Caco-2 (cell line): ENCODE data around the gene CALU. TPM values are rescaled to one million over a fixed set of nuclear protein-coding genes. Genes with fewer than 3 reads are reported as not detected.

Experiments used
- BruUV-seq: library from RNA; stranded (reverse); fragments of 400-500 nt; replicated peaks from 2 replicates; lab custom pipeline; 2021; lab: Mats Ljungman, UMichigan
- CTCF ChIA-PET: fragments of 300-600 bp; sonication (Branson Sonifier 250); formaldehyde crosslinking; loops from one replicate; lab custom pipeline; 2022; ENCODE audit warnings: antibody characterized with exemption; lab: Charles Lee
- POLR2A ChIA-PET: fragments of 300-600 bp; sonication (Branson Sonifier 250); formaldehyde crosslinking; loops from one replicate; lab custom pipeline; 2022; ENCODE audit warnings: antibody characterized with exemption; lab: Charles Lee
- DNase-seq, 2 experiments: peaks; one replicate each; pipeline versions ENCODE4 v3.0.0 to v3.0.0-alpha.2; 2020 to 2022
- H3K27me3 ChIP-seq: replicated peaks from 2 replicates; pipeline ENCODE4 v1.6.0; 2011; ENCODE audit warnings: low read length; ENCODE audit not compliant: control insufficient read depth, insufficient read depth
- H3K36me3 ChIP-seq: 2 replicates; pipeline ENCODE4 v1.5.1; 2011; ENCODE audit warnings: low read length; ENCODE audit not compliant: control insufficient read depth, insufficient read depth
- H3K4me1 ChIP-seq: fragments of 250-450 bp; sonication (Bioruptor Pico); 2 replicates; pipeline ENCODE4 v1.5.1; 2020; ENCODE audit warnings: mild to moderate bottlenecking
- H3K4me3 ChIP-seq: 2 replicates; pipeline ENCODE4 v1.5.1; 2011; ENCODE audit warnings: low read depth, mild to moderate bottlenecking, control low read depth, low read length
- H3K9me3 ChIP-seq: fragments of 250-450 bp; sonication (Bioruptor Pico); 2 replicates; pipeline ENCODE4 v1.5.1; 2020; ENCODE audit warnings: mild to moderate bottlenecking, moderate library complexity
- H3K27ac Mint-ChIP-seq: one replicate; pipeline ENCODE4 v1.8.0; 2022; ENCODE audit warnings: mixed read lengths; ENCODE audit not compliant: unreplicated experiment
- H3K27me3 Mint-ChIP-seq: one replicate; pipeline ENCODE4 v1.8.0; 2022; ENCODE audit warnings: mixed read lengths; ENCODE audit not compliant: insufficient read depth, unreplicated experiment
- H3K36me3 Mint-ChIP-seq: one replicate; pipeline ENCODE4 v1.8.0; 2022; ENCODE audit warnings: mild to moderate bottlenecking, mixed read lengths; ENCODE audit not compliant: insufficient read depth, unreplicated experiment
- H3K4me1 Mint-ChIP-seq: one replicate; pipeline ENCODE4 v1.8.0; 2022; ENCODE audit warnings: low read depth, mixed read lengths; ENCODE audit not compliant: unreplicated experiment
- H3K4me3 Mint-ChIP-seq: one replicate; pipeline ENCODE4 v1.8.0; 2022; ENCODE audit warnings: mild to moderate bottlenecking, moderate library complexity, mixed read lengths; ENCODE audit not compliant: unreplicated experiment
- H3K9me3 Mint-ChIP-seq: one replicate; pipeline ENCODE4 v1.8.0; 2022; ENCODE audit warnings: mixed read lengths; ENCODE audit not compliant: unreplicated experiment
- intact Hi-C: fragments of 100-400 bp; cut with micrococcal nuclease; formaldehyde crosslinking; loops from one replicate; pipeline ENCODE4 v1.10.0; 2022; ENCODE audit not compliant: unreplicated experiment
- total RNA-seq: library from RNA; stranded (reverse); gene quantifications from 2 replicates; pipeline ENCODE4 v1.2.3, GENCODE V29; 2022
- TF ChIP-seq, protein P1 (sequence below), 2 experiments: fragments of 200-600 bp in 1 of 2; IDR thresholded peaks; 1 replicate in 1 of 2; 2 replicates in 1 of 2; pipeline versions ENCODE4 v1.5.1 to v1.8.0; 2011 to 2022; ENCODE audit warnings: antibody characterized with exemption in 1 of 2, control low read depth in 1 of 2, inconsistent platforms in 1 of 2, low read depth in 1 of 2, low read length in 1 of 2, mild to moderate bottlenecking in 1 of 2, moderate library complexity in 1 of 2; ENCODE audit not compliant: insufficient read depth in 1 of 2, severe bottlenecking in 1 of 2, unreplicated experiment in 1 of 2

CALU gene
- total RNA-seq, 1 experiment from 2014 or later: 184 TPM

DNA sequence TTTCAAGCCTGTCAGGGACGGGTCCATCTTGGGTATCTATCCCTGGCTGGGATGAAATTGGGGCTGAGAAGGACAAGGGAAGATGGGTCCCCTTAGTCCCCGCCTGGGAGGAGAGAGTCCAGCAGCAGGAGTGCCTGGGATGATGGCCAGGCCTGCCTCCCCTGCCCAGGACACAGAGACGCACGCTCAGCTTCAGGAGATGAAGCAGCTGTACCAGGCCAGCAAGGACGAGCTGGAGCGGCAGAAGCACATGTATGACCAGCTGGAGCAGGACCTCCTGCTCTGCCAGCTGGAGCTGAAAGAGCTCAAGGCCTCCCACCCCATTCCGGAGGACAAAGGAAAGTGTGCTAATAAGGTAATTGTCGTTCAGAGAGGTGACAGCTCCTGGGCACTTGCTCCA, 68.0 kb downstream of the CALU start:
- Histone ChIP-seq H3K36me3 (no peaks in the 10 kb centered on the region), H3K27me3 (no peaks in the 10 kb centered on the region), H3K4me3 (no peak overlapping the region), H3K9me3 (no peaks in the 10 kb centered on the region), H3K4me1 (no peaks in the 10 kb centered on the region)
- ChIA-PET POLR2A (interaction anchor here (0.6 kb wide), 1 partner anchor 337 kb away, joined by 3 read pairs; no protein-coding TSS in a partner anchor), CTCF (no interaction called here)
- Mint-ChIP-seq H3K9me3 (no peaks in the 10 kb centered on the region), H3K4me1 (no peaks in the 10 kb centered on the region), H3K36me3 (no peaks in the 10 kb centered on the region), H3K4me3 (no peak overlapping the region), H3K27ac (no peak overlapping the region), H3K27me3 (no peaks in the 10 kb centered on the region)
- no peak for DNase-seq
- TF ChIP-seq, protein P1, sequence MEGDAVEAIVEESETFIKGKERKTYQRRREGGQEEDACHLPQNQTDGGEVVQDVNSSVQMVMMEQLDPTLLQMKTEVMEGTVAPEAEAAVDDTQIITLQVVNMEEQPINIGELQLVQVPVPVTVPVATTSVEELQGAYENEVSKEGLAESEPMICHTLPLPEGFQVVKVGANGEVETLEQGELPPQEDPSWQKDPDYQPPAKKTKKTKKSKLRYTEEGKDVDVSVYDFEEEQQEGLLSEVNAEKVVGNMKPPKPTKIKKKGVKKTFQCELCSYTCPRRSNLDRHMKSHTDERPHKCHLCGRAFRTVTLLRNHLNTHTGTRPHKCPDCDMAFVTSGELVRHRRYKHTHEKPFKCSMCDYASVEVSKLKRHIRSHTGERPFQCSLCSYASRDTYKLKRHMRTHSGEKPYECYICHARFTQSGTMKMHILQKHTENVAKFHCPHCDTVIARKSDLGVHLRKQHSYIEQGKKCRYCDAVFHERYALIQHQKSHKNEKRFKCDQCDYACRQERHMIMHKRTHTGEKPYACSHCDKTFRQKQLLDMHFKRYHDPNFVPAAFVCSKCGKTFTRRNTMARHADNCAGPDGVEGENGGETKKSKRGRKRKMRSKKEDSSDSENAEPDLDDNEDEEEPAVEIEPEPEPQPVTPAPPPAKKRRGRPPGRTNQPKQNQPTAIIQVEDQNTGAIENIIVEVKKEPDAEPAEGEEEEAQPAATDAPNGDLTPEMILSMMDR (IDR thresholded peaks at IDR 0.05; ENCODE audit: insufficient read depth in 1 of 2, low read depth in 1 of 2, low read length in 1 of 2, severe bottlenecking in 1 of 2, unreplicated experiment in 1 of 2): no peak
- intact Hi-C loops: no loop called here
- no TSS peak for BruUV-seq

DNA sequence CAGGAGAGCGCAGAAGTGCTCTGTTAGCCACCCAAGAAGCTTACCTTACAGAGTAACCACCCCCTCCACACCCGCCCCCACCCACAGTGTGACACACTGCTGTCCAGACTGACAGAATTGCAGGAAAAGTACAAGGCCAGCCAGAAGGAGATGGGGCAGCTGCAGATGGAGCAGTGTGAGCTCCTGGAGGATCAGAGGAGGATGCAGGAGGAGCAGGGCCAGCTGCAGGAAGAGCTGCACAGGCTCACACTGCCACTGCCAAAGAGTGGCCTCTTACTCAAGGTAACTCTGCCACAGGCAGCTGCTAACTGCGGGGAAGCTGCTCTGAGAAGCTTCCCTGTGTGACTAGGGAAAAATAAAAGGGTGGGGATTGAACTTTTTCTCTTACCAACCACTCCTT, 70.2 kb downstream of the CALU start:
- ChIA-PET CTCF (no interaction called here), POLR2A (no interaction called here)
- TF ChIP-seq, protein P1 (IDR thresholded peaks at IDR 0.05; ENCODE audit: insufficient read depth in 1 of 2, low read depth in 1 of 2, low read length in 1 of 2, severe bottlenecking in 1 of 2, unreplicated experiment in 1 of 2): no peak
- Histone ChIP-seq H3K9me3 (no peaks in the 10 kb centered on the region), H3K4me3 (no peak overlapping the region), H3K27me3 (no peaks in the 10 kb centered on the region), H3K36me3 (no peaks in the 10 kb centered on the region), H3K4me1 (no peaks in the 10 kb centered on the region)
- Mint-ChIP-seq H3K27me3 (peaks cover under 1% of the 10 kb centered on the region), H3K4me3 (no peak overlapping the region), H3K27ac (no peak overlapping the region), H3K4me1 (no peaks in the 10 kb centered on the region), H3K9me3 (no peaks in the 10 kb centered on the region), H3K36me3 (no peaks in the 10 kb centered on the region)
- no peak for DNase-seq
- BruUV-seq: no TSS peak
- intact Hi-C loops: no loop called here

DNA sequence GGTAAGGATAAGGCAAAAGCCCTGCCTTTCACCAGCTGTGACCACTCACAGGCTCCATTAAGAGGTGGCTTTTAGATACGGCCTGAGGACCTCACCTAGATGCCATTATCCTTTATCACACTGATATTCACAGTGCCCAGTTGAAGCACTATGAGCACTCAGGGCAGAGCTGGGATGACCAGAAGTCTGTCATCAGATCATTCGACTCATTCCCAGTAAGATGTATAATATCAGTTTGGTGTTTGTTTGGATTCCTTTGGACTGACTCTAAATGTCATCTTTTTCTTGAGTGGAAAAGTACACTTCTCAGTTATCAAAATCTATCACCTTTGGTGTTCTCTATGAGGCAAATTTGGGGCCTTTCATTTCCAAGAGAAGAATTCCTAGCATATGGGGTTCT, 71.3 kb downstream of the CALU start:
- no peaks in the 10 kb centered on the region for H3K36me3 Mint-ChIP-seq
- no peak for DNase-seq
- no peak overlapping the region for H3K4me3 Mint-ChIP-seq
- CTCF ChIA-PET: no interaction called here
- intact Hi-C loops: no loop called here
- POLR2A ChIA-PET: no interaction called here
- H3K27ac Mint-ChIP-seq: no peak overlapping the region
- peaks cover 8% of the 10 kb centered on the region for H3K27me3 Mint-ChIP-seq
- H3K9me3 Mint-ChIP-seq: no peaks in the 10 kb centered on the region
- peaks cover 3% of the 10 kb centered on the region for H3K4me1 Mint-ChIP-seq
- no peaks in the 10 kb centered on the region for H3K4me1 ChIP-seq
- no TSS peak for BruUV-seq
- H3K9me3 ChIP-seq: no peaks in the 10 kb centered on the region
- no peaks in the 10 kb centered on the region for H3K27me3 ChIP-seq
- H3K36me3 ChIP-seq: no peaks in the 10 kb centered on the region
- TF ChIP-seq, protein P1 (IDR thresholded peaks at IDR 0.05; ENCODE audit: insufficient read depth in 1 of 2, low read depth in 1 of 2, low read length in 1 of 2, severe bottlenecking in 1 of 2, unreplicated experiment in 1 of 2): no peak
- no peak overlapping the region for H3K4me3 ChIP-seq
